H1 (cell line): Measurements from ENCODE around the gene ZMYND10. TPM values are rescaled to one million over a fixed set of nuclear protein-coding genes. Genes with fewer than 3 reads are reported as not detected.

Source experiments
- CTCF ChIA-PET: fragments of 300-600 bp; sonication (Branson Sonifier 250); formaldehyde crosslinking; loops from one replicate; lab custom pipeline; 2021; ENCODE audit not compliant: partially characterized antibody; lab: Charles Lee
- POLR2A ChIA-PET: fragments of 300-600 bp; sonication (Branson Sonifier 250); formaldehyde crosslinking; loops from one replicate; lab custom pipeline; 2021; ENCODE audit warnings: inconsistent platforms; ENCODE audit not compliant: partially characterized antibody; lab: Charles Lee
- DNase-seq, 2 experiments: peaks; one replicate each; pipeline versions ENCODE4 v3.0.0 to v3.0.0-alpha.2; 2010 to 2022; ENCODE audit warnings: low spot score in 2 of 2, low read depth in 1 of 2, mixed read lengths in 1 of 2
- FAIRE-seq: peaks from 2 replicates; lab custom pipeline; 2011; peaks lifted over from hg19 to GRCh38; lab: Jason Lieb, UNC
- H2AFZ ChIP-seq: 2 replicates; pipeline ENCODE4 v1.8.1; 2012; ENCODE audit warnings: low read length, inconsistent platforms
- H2AK5ac ChIP-seq: 2 replicates; pipeline ENCODE4 v1.6.1; 2013; ENCODE audit warnings: low read depth, low read length
- H2BK120ac ChIP-seq: replicated peaks from 2 replicates; pipeline ENCODE3; 2013; ENCODE audit warnings: low read depth, low read length, inconsistent platforms
- H2BK12ac ChIP-seq: 2 replicates; pipeline ENCODE4 v1.6.1; 2013; ENCODE audit warnings: low read depth, low read length
- H2BK15ac ChIP-seq: 2 replicates; pipeline ENCODE4 v1.6.1; 2013; ENCODE audit warnings: low read length
- H2BK20ac ChIP-seq: 2 replicates; pipeline ENCODE4 v1.6.1; 2013; ENCODE audit warnings: low read length
- H2BK5ac ChIP-seq: 2 replicates; pipeline ENCODE4 v1.6.1; 2013; ENCODE audit warnings: low read depth, low read length
- H3K14ac ChIP-seq: 2 replicates; pipeline ENCODE4 v1.6.1; 2013; ENCODE audit warnings: inconsistent platforms; ENCODE audit not compliant: insufficient read length
- H3K18ac ChIP-seq: 2 replicates; pipeline ENCODE4 v1.6.1; 2013; ENCODE audit warnings: low read length; ENCODE audit errors: extremely low read depth
- H3K23ac ChIP-seq: 2 replicates; pipeline ENCODE4 v1.6.1; 2013; ENCODE audit warnings: inconsistent platforms; ENCODE audit not compliant: insufficient read length
- H3K23me2 ChIP-seq: 2 replicates; pipeline ENCODE4 v1.6.1; 2013; ENCODE audit warnings: low read depth, low read length
- H3K27ac ChIP-seq: 2 replicates; pipeline ENCODE4 v1.6.1; 2011; ENCODE audit warnings: low read depth, low read length, inconsistent platforms
- H3K27me3 ChIP-seq, 4 experiments: replicated peaks in 1 of 4; 1 replicate in 1 of 4; 2 replicates in 3 of 4; pipeline versions ENCODE4 v1.6.1 to v1.8.1; 2011 to 2013; ENCODE audit warnings: low read length in 3 of 4, mild to moderate bottlenecking in 3 of 4, inconsistent platforms in 2 of 4, mixed read lengths in 2 of 4, moderate library complexity in 1 of 4; ENCODE audit not compliant: control insufficient read depth in 3 of 4, insufficient read depth in 3 of 4; ENCODE audit errors: extremely low read depth in 1 of 4
- H3K36me3 ChIP-seq, 4 experiments: 2 replicates each; pipeline versions ENCODE4 v1.6.1 to v1.8.1; 2011 to 2013; ENCODE audit warnings: mild to moderate bottlenecking in 4 of 4, low read length in 3 of 4, moderate library complexity in 2 of 4, control low read depth in 1 of 4, inconsistent platforms in 1 of 4; ENCODE audit not compliant: insufficient read depth in 4 of 4, control insufficient read depth in 2 of 4
- H3K4ac ChIP-seq: replicated peaks from 2 replicates; pipeline ENCODE3; 2013; ENCODE audit warnings: low read length, low read depth, mixed read lengths, inconsistent platforms; ENCODE audit not compliant: insufficient read length
- H3K4me1 ChIP-seq, 4 experiments: replicated peaks in 1 of 4; 1 replicate in 1 of 4; 2 replicates in 3 of 4; pipeline versions ENCODE4 v1.6.1 to v1.8.1; 2011 to 2013; ENCODE audit warnings: low read length in 3 of 4, inconsistent platforms in 2 of 4, mixed read lengths in 1 of 4; ENCODE audit not compliant: insufficient read depth in 4 of 4, control insufficient read depth in 3 of 4
- H3K4me2 ChIP-seq, 2 experiments: 2 replicates each; pipeline versions ENCODE4 v1.6.1 to v1.8.1; 2011 to 2013; ENCODE audit warnings: low read depth in 2 of 2, low read length in 2 of 2, control low read depth in 1 of 2, inconsistent platforms in 1 of 2, mild to moderate bottlenecking in 1 of 2; ENCODE audit not compliant: insufficient read depth in 1 of 2
- H3K4me3 ChIP-seq, 4 experiments: fragments of 200-600, 300-600 bp in 1 of 4; sonication (generic), shearing (Covaris generic), sonication (Bioruptor Twin) in 1 of 4; 2 replicates each; pipeline versions ENCODE4 v1.5.1 to v1.8.1; 2011 to 2016; ENCODE audit warnings: low read length in 4 of 4, low read depth in 3 of 4, control low read depth in 2 of 4, inconsistent platforms in 2 of 4, mild to moderate bottlenecking in 2 of 4, mixed read lengths in 1 of 4, moderate library complexity in 1 of 4; ENCODE audit not compliant: insufficient read depth in 2 of 4; ENCODE audit errors: extremely low read depth in 1 of 4
- H3K56ac ChIP-seq: replicated peaks from 2 replicates; pipeline ENCODE3; 2013; ENCODE audit warnings: low read depth, mild to moderate bottlenecking, mixed read lengths, low read length, inconsistent platforms; ENCODE audit not compliant: insufficient read length
- H3K79me1 ChIP-seq: 2 replicates; pipeline ENCODE4 v1.6.1; 2013; ENCODE audit warnings: low read depth, low read length, control low read depth
- H3K79me2 ChIP-seq, 2 experiments: 2 replicates each; pipeline versions ENCODE4 v1.6.1 to v1.8.1; 2012 to 2013; ENCODE audit warnings: low read length in 2 of 2, mild to moderate bottlenecking in 2 of 2, inconsistent platforms in 1 of 2; ENCODE audit not compliant: insufficient read depth in 2 of 2, control insufficient read depth in 1 of 2
- H3K9ac ChIP-seq, 4 experiments: replicated peaks in 1 of 4; 1 replicate in 1 of 4; 2 replicates in 3 of 4; pipeline versions ENCODE4 v1.6.1 to v1.8.1; 2011 to 2013; ENCODE audit warnings: low read depth in 3 of 4, low read length in 3 of 4, control low read depth in 2 of 4, mild to moderate bottlenecking in 2 of 4, moderate library complexity in 2 of 4, inconsistent platforms in 1 of 4; ENCODE audit errors: extremely low read depth in 1 of 4
- H3K9me3 ChIP-seq, 2 experiments: 2 replicates each; pipeline versions ENCODE4 v1.6.1 to v1.8.1; 2012 to 2013; ENCODE audit warnings: mild to moderate bottlenecking in 2 of 2, moderate library complexity in 2 of 2, control low read depth in 1 of 2, inconsistent platforms in 1 of 2, low read depth in 1 of 2, low read length in 1 of 2, mixed read lengths in 1 of 2; ENCODE audit not compliant: insufficient read depth in 2 of 2
- H4K20me1 ChIP-seq, 2 experiments: replicated peaks in 1 of 2; 2 replicates each; pipeline versions ENCODE3 to v1.8.1; 2011 to 2013; ENCODE audit warnings: inconsistent platforms in 2 of 2, low read length in 2 of 2, mild to moderate bottlenecking in 1 of 2; ENCODE audit not compliant: insufficient read depth in 2 of 2, control insufficient read depth in 1 of 2
- H4K5ac ChIP-seq: 2 replicates; pipeline ENCODE4 v1.6.1; 2013; ENCODE audit warnings: low read length, low read depth, mixed read lengths, inconsistent platforms; ENCODE audit not compliant: insufficient read length
- H4K8ac ChIP-seq: 2 replicates; pipeline ENCODE4 v1.8.0; 2013; ENCODE audit warnings: mild to moderate bottlenecking, moderate library complexity, low read length, inconsistent platforms; ENCODE audit not compliant: insufficient read depth; ENCODE audit errors: extremely low read depth
- H4K91ac ChIP-seq: replicated peaks from 2 replicates; pipeline ENCODE3; 2013; ENCODE audit warnings: low read length, mixed read lengths, inconsistent platforms; ENCODE audit not compliant: insufficient read length
- ASH2L ChIP-seq: fragments of 200-600, 300-600 bp; sonication (generic); IDR thresholded peaks from one replicate; pipeline ENCODE4 v1.7.1; 2017; ENCODE audit warnings: low read length
- E2F6 ChIP-seq: IDR thresholded peaks from 2 replicates; pipeline ENCODE4 v1.6.1; 2012; ENCODE audit warnings: inconsistent platforms
- EZH2 ChIP-seq: fragments of 200-600 bp; sonication (generic); IDR thresholded peaks from 2 replicates; pipeline ENCODE4 v1.7.1; 2012; ENCODE audit warnings: low read depth, mild to moderate bottlenecking, moderate library complexity, low read length, inconsistent platforms; ENCODE audit not compliant: severe bottlenecking
- JUND ChIP-seq: IDR thresholded peaks from 2 replicates; pipeline ENCODE4 v1.6.1; 2011; ENCODE audit warnings: mild to moderate bottlenecking, improper control_type of control experiment, low read length
- KDM4A ChIP-seq: IDR thresholded peaks from one replicate; pipeline ENCODE4 v1.7.1; 2012; ENCODE audit warnings: low read depth, mild to moderate bottlenecking, moderate library complexity, low read length, inconsistent platforms; ENCODE audit not compliant: severe bottlenecking
- KDM5A ChIP-seq: fragments of 200-600 bp; IDR thresholded peaks from 2 replicates; pipeline ENCODE4 v1.7.1; 2012; ENCODE audit warnings: mild to moderate bottlenecking, low read length, inconsistent platforms, mixed read lengths
- MAFK ChIP-seq: IDR thresholded peaks from 2 replicates; pipeline ENCODE4 v1.6.1; 2012; ENCODE audit warnings: low read depth, mild to moderate bottlenecking, improper control_type of control experiment, low read length
- MAX ChIP-seq: IDR thresholded peaks from 2 replicates; pipeline ENCODE4 v1.6.1; 2012; ENCODE audit warnings: inconsistent platforms
- SP4 ChIP-seq: IDR thresholded peaks from 2 replicates; pipeline ENCODE4 v1.6.1; 2012; ENCODE audit warnings: low read length, inconsistent platforms
- TAF1 ChIP-seq: IDR thresholded peaks from 2 replicates; pipeline ENCODE4 v1.6.1; 2011; ENCODE audit warnings: mild to moderate bottlenecking, low read depth, low read length
- WGBS, 2 experiments: shearing (Covaris generic) in 1 of 2; methylation state at CpG; one replicate each; pipeline versions ENCODE4 v1.1.6 to v1.1.7; 2013 to 2015; ENCODE audit warnings: low lambda C conversion rate in 2 of 2, mixed read lengths in 2 of 2, inconsistent platforms in 1 of 2, low coverage in 1 of 2, missing lambda C conversion rate in 1 of 2; ENCODE audit not compliant: insufficient replicate concordance in 2 of 2, insufficient coverage in 1 of 2, insufficient read length in 1 of 2; ENCODE audit errors: extremely low coverage in 1 of 2, missing lambda C conversion rate in 1 of 2; 5-methylcytosine and 5-hydroxymethylcytosine counted together
- polyA plus RNA-seq, 7 experiments: library from polyadenylated mRNA; depleted of rRNA in 3 of 7; stranded (reverse) in 5 of 7; unstranded in 2 of 7; fragments of >200 nt in 5 of 7; fragments of 200-250 nt in 2 of 7; gene quantifications; 1 replicate in 5 of 7; 2 replicates in 1 of 7; 4 replicates in 1 of 7; pipeline versions ENCODE4 v1.2.1 to v1.2.3, GENCODE V29; 2011 to 2013; ENCODE audit warnings: missing spikeins in 2 of 7, mixed read lengths in 2 of 7
- total RNA-seq: library from RNA; stranded (reverse); fragmentation: NEBNext Ultra II Directional; extraction: Animal tissue kit (Norgen Biotek cat#: 25700); gene quantifications from 2 replicates; pipeline ENCODE4 v1.2.1, GENCODE V29; 2021

The ZMYND10 gene
- total and polyA plus RNA-seq, 2 of the 8 experiments (the other 6 are each of a cell fraction or from before 2014, with no cell fraction given): 0.56 to 0.79 TPM

GRCh38 chr3:50340448-50341329 is 4.8 kb downstream of the ZMYND10 start, which contains the start of gene RASSF1:
Gene RASSF1 (minus strand): TSS chr3:50340836. CDS start chr3:50340805, 31 bp downstream.
- peak within 1 kb of the TSS; percentile 75 for H3K18ac ChIP-seq
- peak within 1 kb of the TSS; percentile 30; the same call in 1 of the 2 replicates for H2BK5ac ChIP-seq
- FAIRE-seq: no peak
- no peak within 1 kb of the TSS for H2BK120ac ChIP-seq
- no peak within 1 kb of the TSS; a peak in 1 of 7 replicates for H3K9ac ChIP-seq
- ChIA-PET POLR2A (interaction anchor here (0.5 to 3.3 kb wide), 9 partner anchors 9 to 78 kb away, joined by 3 to 17 read pairs (median 3); partner anchors contain the start of genes CYB561D2, HYAL2, NPRL2 and TUSC2), CTCF (interaction anchor here (0.7 to 10.0 kb wide), 8 partner anchors 9 to 273 kb away, joined by 3 to 84 read pairs (median 3); no protein-coding TSS in a partner anchor)
- no peaks in the 10 kb centered on the region for H3K36me3 ChIP-seq
- peak within 1 kb of the TSS; percentile 34 for H4K91ac ChIP-seq
- peak in 1 of 2 experiments; percentile 66 for DNase-seq
- H3K4me1 ChIP-seq: peaks cover 0 to 19% (median 14%) of the 10 kb centered on the region in 4 experiments; a peak in 5 of 7 replicates
- H3K79me2 ChIP-seq: peaks cover 0 to 11% of the 10 kb centered on the region in 2 experiments; a peak in 2 of 4 replicates
- H4K5ac ChIP-seq: no peak within 1 kb of the TSS
- H3K4me3 ChIP-seq: peak within 1 kb of the TSS; percentile 33 to 63 (median 46)
- no peak within 1 kb of the TSS for H3K27ac ChIP-seq
- peak within 1 kb of the TSS; percentile 81; the same call in 1 of the 2 replicates for H2AFZ ChIP-seq
- H3K23me2 ChIP-seq: peaks cover 22% of the 10 kb centered on the region
- no peak within 1 kb of the TSS for H3K23ac ChIP-seq
- H2BK15ac ChIP-seq: peak within 1 kb of the TSS; percentile 98
- H3K79me1 ChIP-seq: peaks cover 1% of the 10 kb centered on the region; the same call in 1 of the 2 replicates
- no peaks in the 10 kb centered on the region for H3K9me3 ChIP-seq
- peak within 1 kb of the TSS; percentile 6 for H3K4ac ChIP-seq
- no peak within 1 kb of the TSS for H3K14ac ChIP-seq
- H3K4me2 ChIP-seq: peak within 1 kb of the TSS; percentile 65 to 87
- no peak within 1 kb of the TSS for H2AK5ac ChIP-seq
- H2BK12ac ChIP-seq: peak within 1 kb of the TSS; percentile 68; the same call in 1 of the 2 replicates
- H2BK20ac ChIP-seq: no peak within 1 kb of the TSS
- H4K8ac ChIP-seq: peak within 1 kb of the TSS; percentile 83
- H3K56ac ChIP-seq: no peak within 1 kb of the TSS
- peaks cover 23 to 66% (median 52%) of the 10 kb centered on the region in 4 experiments for H3K27me3 ChIP-seq
- H4K20me1 ChIP-seq: peaks cover 0 to 10% of the 10 kb centered on the region in 2 experiments
- WGBS, 2 experiments: 9% methylated on average over 75 of the region's 85 CpGs; no CpG with 5 or more reads in 1 of the 2 experiments
- TF ChIP-seq ASH2L: peak; percentile 51
- peak; percentile 80 for TF ChIP-seq EZH2
- TF ChIP-seq SP4: 0 out of 2 replicates have a peak, but pooled peaks have one; percentile 38
- no peak for TF ChIP-seq JUND
- peak; percentile 94 for TF ChIP-seq KDM4A
- peak; percentile 53 for TF ChIP-seq E2F6
- no peak for TF ChIP-seq KDM5A
- TF ChIP-seq MAFK: no peak
- TF ChIP-seq TAF1: 0 out of 2 replicates have a peak, but pooled peaks have one; percentile 22
- peak; percentile 89 for TF ChIP-seq MAX
